ENCODE measurements around the gene POLR2E.

Gene POLR2E

GRCh38 chr19:1066748-1067340, 28.3 kb downstream of the POLR2E start, which contains the start of gene ARHGAP45:
TSS of gene ARHGAP45 (plus strand) at chr19:1067167. CDS start at chr19:1067406, 239 bp downstream.
- DNase-seq (ENCODE audit: insufficient read length, low spot score) (no peak), FAIRE-seq (no peak)

GRCh38 chr19:1066251-1066747, 28.9 kb downstream of the POLR2E start:
- DNase-seq (ENCODE audit: insufficient read length, low spot score) (peak; percentile 48), FAIRE-seq (no peak)

GRCh38 chr19:1065606-1066109, 29.5 kb downstream of the POLR2E start:
- FAIRE-seq (no peak), DNase-seq (ENCODE audit: insufficient read length, low spot score) (no peak)

- FAIRE-seq (no peak), DNase-seq (ENCODE audit: insufficient read length, low spot score) (no peak)
These were observed 30.2 kb downstream of the POLR2E start for GRCh38 chr19:1064661-1065605.

GRCh38 chr19:1063909-1064660, 31.1 kb downstream of the POLR2E start:
- no peak for FAIRE-seq

GRCh38 chr19:1063030-1063908, 31.9 kb downstream of the POLR2E start:
- FAIRE-seq (no peak), DNase-seq (ENCODE audit: insufficient read length, low spot score) (no peak)

More at GRCh38 chr19:1063909-1064660, 31.1 kb downstream of the POLR2E start:
- no peak for DNase-seq (ENCODE audit: insufficient read length, low spot score)

- FAIRE-seq (peak; percentile 31), DNase-seq (ENCODE audit: insufficient read length, low spot score) (no peak)
These were observed 32.7 kb downstream of the POLR2E start for GRCh38 chr19:1062387-1063029.

GRCh38 chr19:1061987-1062386, 33.2 kb downstream of the POLR2E start:
- no peak for DNase-seq (ENCODE audit: insufficient read length, low spot score)
- no peak for FAIRE-seq

- FAIRE-seq (no peak), DNase-seq (ENCODE audit: insufficient read length, low spot score) (no peak)
These were observed 34.5 kb downstream of the POLR2E start for GRCh38 chr19:1060689-1061088.

GRCh38 chr19:1058112-1058511, 37.1 kb downstream of the POLR2E start:
- no peak for DNase-seq (ENCODE audit: insufficient read length, low spot score)
- FAIRE-seq, result no peak

GRCh38 chr19:1057176-1057855, 37.9 kb downstream of the POLR2E start:
- FAIRE-seq (no peak), DNase-seq (ENCODE audit: insufficient read length, low spot score) (no peak)

GRCh38 chr19:1055886-1056620, 39.1 kb downstream of the POLR2E start:
- FAIRE-seq (no peak), DNase-seq (ENCODE audit: insufficient read length, low spot score) (no peak)

GRCh38 chr19:1055028-1055425, 40.1 kb downstream of the POLR2E start:
- FAIRE-seq, result no peak
- DNase-seq (ENCODE audit: insufficient read length, low spot score), result no peak

GRCh38 chr19:1054102-1055027, 40.8 kb downstream of the POLR2E start:
- FAIRE-seq (no peak), DNase-seq (ENCODE audit: insufficient read length, low spot score) (no peak)

- FAIRE-seq (no peak), DNase-seq (ENCODE audit: insufficient read length, low spot score) (no peak)
These were observed 41.7 kb downstream of the POLR2E start for GRCh38 chr19:1053176-1054101.

Data from HTR-8/SVneo (cell line).